Keratinocyte (primary cell): Measurements from ENCODE around the gene NOP16. TPM values are rescaled to one million over a fixed set of nuclear protein-coding genes. Genes with fewer than 3 reads are reported as not detected.

Experiments
- DNase-seq: peaks from one replicate; pipeline ENCODE4 v3.0.0-alpha.2; 2011; ENCODE audit warnings: low read depth, missing footprints, low spot score
- FAIRE-seq: peaks from 2 replicates; lab custom pipeline; 2011; peaks lifted over from hg19 to GRCh38; lab: Jason Lieb, UNC
- H2AFZ ChIP-seq: 2 replicates; pipeline ENCODE4 v1.6.0; 2012; ENCODE audit warnings: low read length, control low read depth, inconsistent platforms; ENCODE audit not compliant: control insufficient read depth
- H3K27ac ChIP-seq: 2 replicates; pipeline ENCODE4 v1.5.1; 2011; ENCODE audit warnings: low read length; ENCODE audit not compliant: control insufficient read depth, insufficient read depth
- H3K27me3 ChIP-seq: 3 replicates; pipeline ENCODE4 v1.6.0; 2011; ENCODE audit warnings: low read length; ENCODE audit not compliant: control insufficient read depth, insufficient read depth; ENCODE audit errors: extremely low read depth
- H3K36me3 ChIP-seq, 2 experiments: 2 replicates in 1 of 2; 3 replicates in 1 of 2; pipeline ENCODE4 v1.5.1; 2011; ENCODE audit warnings: low read length in 2 of 2, mild to moderate bottlenecking in 1 of 2; ENCODE audit not compliant: control insufficient read depth in 2 of 2, insufficient read depth in 2 of 2; ENCODE audit errors: extremely low read depth in 1 of 2
- H3K4me1 ChIP-seq: 3 replicates; pipeline ENCODE4 v1.5.1; 2011; ENCODE audit warnings: low read length; ENCODE audit not compliant: control insufficient read depth, insufficient read depth; ENCODE audit errors: extremely low read depth
- H3K4me2 ChIP-seq: 3 replicates; pipeline ENCODE4 v1.6.0; 2011; ENCODE audit warnings: low read depth, low read length; ENCODE audit not compliant: control insufficient read depth, insufficient read depth; ENCODE audit errors: extremely low read depth
- H3K4me3 ChIP-seq, 3 experiments: fragments of 200-600 bp in 1 of 3; sonication (generic) in 1 of 3; 2 replicates in 2 of 3; 3 replicates in 1 of 3; pipeline ENCODE4 v1.5.1; 2011 to 2016; ENCODE audit warnings: low read length in 3 of 3, mild to moderate bottlenecking in 3 of 3, control low read depth in 2 of 3, inconsistent platforms in 1 of 3, low read depth in 1 of 3, mixed read lengths in 1 of 3, mixed run types in 1 of 3, moderate library complexity in 1 of 3; ENCODE audit not compliant: control insufficient read depth in 2 of 3, insufficient read depth in 2 of 3; ENCODE audit errors: extremely low read depth in 1 of 3
- H3K79me2 ChIP-seq: 2 replicates; pipeline ENCODE4 v1.6.0; 2012; ENCODE audit warnings: low read length; ENCODE audit not compliant: control insufficient read depth, insufficient read depth
- H3K9ac ChIP-seq: 3 replicates; pipeline ENCODE4 v1.6.0; 2011; ENCODE audit warnings: low read length; ENCODE audit not compliant: control insufficient read depth, insufficient read depth; ENCODE audit errors: extremely low read depth
- H3K9me1 ChIP-seq: 3 replicates; pipeline ENCODE4 v1.6.0; 2011; ENCODE audit warnings: low read length; ENCODE audit not compliant: control insufficient read depth, insufficient read depth; ENCODE audit errors: extremely low read depth
- H3K9me3 ChIP-seq: 2 replicates; pipeline ENCODE4 v1.5.1; 2012; ENCODE audit warnings: low read depth, low read length; ENCODE audit not compliant: control insufficient read depth
- H4K20me1 ChIP-seq: 3 replicates; pipeline ENCODE4 v1.6.0; 2011; ENCODE audit warnings: low read length; ENCODE audit not compliant: control insufficient read depth, insufficient read depth; ENCODE audit errors: extremely low read depth
- CTCF ChIP-seq, 3 experiments: IDR thresholded peaks in 1 of 3; conservative IDR thresholded peaks in 1 of 3; optimal IDR thresholded peaks in 1 of 3; 2 replicates in 2 of 3; 3 replicates in 1 of 3; pipeline versions ENCODE3 to v1.5.1; 2011; ENCODE audit warnings: low read length in 3 of 3, mild to moderate bottlenecking in 3 of 3, moderate library complexity in 2 of 3, control low read depth in 1 of 3, inconsistent platforms in 1 of 3; ENCODE audit not compliant: insufficient read depth in 2 of 3; ENCODE audit errors: extremely low read depth in 1 of 3
- EZH2 ChIP-seq: IDR thresholded peaks from one replicate; pipeline ENCODE4 v1.6.1; 2012; ENCODE audit warnings: inconsistent platforms, mild to moderate bottlenecking, low read length, moderate library complexity
- dilution Hi-C: fragments of 300-500 bp; cut with MboI; formaldehyde crosslinking; loops from one replicate; pipeline ENCODE4 v1.7.0; 2020; ENCODE audit warnings: low sequenced_read_pairs; ENCODE audit not compliant: extremely low pct_ligation_motif_present
- polyA plus RNA-seq, 5 experiments: library from polyadenylated mRNA; depleted of rRNA in 3 of 5; stranded (reverse) in 3 of 5; stranded (forward) in 1 of 5; unstranded in 1 of 5; fragments of >200 nt; gene quantifications; 1 replicate in 1 of 5; 2 replicates in 3 of 5; 3 replicates in 1 of 5; pipeline versions ENCODE4 v1.2.1 to v1.2.3, GENCODE V29; 2011 to 2012; ENCODE audit warnings: missing spikeins in 2 of 5, low read depth in 1 of 5, low replicate concordance in 1 of 5

The NOP16 gene
- polyA plus RNA-seq, 1 donor (not counting 4 experiments of a cell fraction or from before 2014, with no cell fraction given), result 96.7 TPM

DNA sequence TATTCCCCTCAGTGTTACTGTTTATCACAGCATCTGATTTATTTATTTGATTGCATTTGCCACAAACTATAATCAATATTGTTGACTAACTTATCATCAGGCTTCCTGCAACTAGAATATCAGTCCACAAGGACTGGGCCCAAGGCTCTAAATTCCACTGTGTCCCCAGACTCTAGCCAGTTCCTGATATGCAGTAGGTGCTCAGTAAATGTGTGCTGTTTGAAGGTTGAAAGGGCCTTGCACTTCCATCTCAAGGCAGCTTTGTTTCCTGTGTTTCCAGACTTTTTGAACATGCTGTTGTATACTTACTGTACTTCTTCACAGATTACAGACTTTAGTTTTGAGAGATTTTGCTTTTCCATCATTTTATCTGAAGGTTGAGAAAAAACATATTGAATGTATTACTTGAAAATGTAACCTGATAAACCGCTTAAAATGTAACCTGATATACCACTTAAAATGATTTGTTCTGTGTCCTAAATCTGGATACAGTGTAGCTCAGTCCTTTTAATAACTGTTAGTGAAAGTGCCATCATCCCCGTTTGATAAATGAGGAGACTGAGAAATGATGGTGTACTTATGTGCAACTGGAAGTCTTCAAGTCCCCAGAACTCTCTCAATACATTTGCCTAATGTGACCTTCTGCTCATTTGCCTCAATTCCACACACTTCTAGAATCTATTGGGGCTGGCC, 45.5 kb downstream of the NOP16 start:
- Histone ChIP-seq H3K36me3 (peaks cover 13 to 18% of the 10 kb centered on the region in 2 experiments), H3K4me1 (no peaks in the 10 kb centered on the region), H2AFZ (no peak overlapping the region), H3K4me3 (no peak overlapping the region), H3K9ac (no peak overlapping the region), H3K4me2 (no peak overlapping the region), H3K27ac (no peak overlapping the region), H3K79me2 (no peaks in the 10 kb centered on the region), H3K9me3 (no peaks in the 10 kb centered on the region), H3K9me1 (no peaks in the 10 kb centered on the region), H4K20me1 (no peaks in the 10 kb centered on the region), H3K27me3 (no peaks in the 10 kb centered on the region)
- dilution Hi-C loops, result no loop called here
- no peak for DNase-seq
- no peak for TF ChIP-seq CTCF (optimal IDR thresholded peaks at IDR 0.05 in 1 of 3, IDR thresholded peaks at IDR 0.05 in 1 of 3, conservative IDR thresholded peaks at IDR 0.05 in 1 of 3; ENCODE audit: extremely low read depth in 1 of 3, insufficient read depth in 2 of 3, low read length in 3 of 3)
- no peak for TF ChIP-seq EZH2
- FAIRE-seq, result no peak

- Histone ChIP-seq H3K4me2 (no peak overlapping the region), H2AFZ (no peak overlapping the region), H3K4me3 (no peak overlapping the region), H3K9me3 (no peaks in the 10 kb centered on the region), H3K27me3 (no peaks in the 10 kb centered on the region), H3K79me2 (no peaks in the 10 kb centered on the region), H4K20me1 (no peaks in the 10 kb centered on the region), H3K9ac (no peak overlapping the region), H3K4me1 (no peaks in the 10 kb centered on the region), H3K9me1 (no peaks in the 10 kb centered on the region), H3K36me3 (peaks cover 11 to 12% of the 10 kb centered on the region in 2 experiments), H3K27ac (no peak overlapping the region)
- FAIRE-seq (no peak), DNase-seq (no peak)
- dilution Hi-C loops, result no loop called here
- TF ChIP-seq EZH2, result no peak
- no peak for TF ChIP-seq CTCF (optimal IDR thresholded peaks at IDR 0.05 in 1 of 3, IDR thresholded peaks at IDR 0.05 in 1 of 3, conservative IDR thresholded peaks at IDR 0.05 in 1 of 3; ENCODE audit: extremely low read depth in 1 of 3, insufficient read depth in 2 of 3, low read length in 3 of 3)
These were observed 46.3 kb downstream of the NOP16 start for GRCh38 chr5:176342158-176342483.
